Peyer's patch (tissue), 4 donors: ENCODE results near the gene ZNF831.

Experiments
- POLR2A ChIP-seq, 2 donors: fragments of 450-650 bp; IDR thresholded peaks; one replicate each; pipeline ENCODE4 v1.5.1; 2017; ENCODE audit warnings: antibody characterized with exemption in 2 of 2, mild to moderate bottlenecking in 2 of 2, moderate library complexity in 2 of 2
- TF ChIP-seq, protein P1 (sequence below), 6 experiments: fragments of 450-650 bp in 4 of 6; fragments of 200-600 bp in 2 of 6; sonication (generic) in 1 of 6; IDR thresholded peaks; one replicate each; pipeline ENCODE4 v1.5.1; 2017 to 2019; ENCODE audit warnings: antibody characterized with exemption in 6 of 6, mild to moderate bottlenecking in 3 of 6, moderate library complexity in 1 of 6

DNA sequence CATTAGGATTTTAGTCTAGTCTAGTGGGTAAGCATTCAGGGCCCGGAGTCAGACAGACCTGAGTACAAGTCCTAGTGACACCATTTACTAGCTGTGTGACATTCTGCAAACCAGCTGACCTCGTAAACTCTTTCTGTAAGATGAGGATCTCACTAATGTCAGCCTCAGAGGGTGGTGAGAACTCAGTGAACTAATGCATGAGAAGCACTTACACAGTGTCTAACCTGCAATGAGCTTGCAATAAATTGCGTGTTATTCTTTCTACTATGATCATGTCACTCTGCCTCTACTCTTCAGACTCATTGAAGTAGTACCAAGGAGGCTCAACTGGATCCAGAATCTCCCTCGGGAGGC lies 41.1 kb upstream of the ZNF831 start:
- TF ChIP-seq, protein P1, sequence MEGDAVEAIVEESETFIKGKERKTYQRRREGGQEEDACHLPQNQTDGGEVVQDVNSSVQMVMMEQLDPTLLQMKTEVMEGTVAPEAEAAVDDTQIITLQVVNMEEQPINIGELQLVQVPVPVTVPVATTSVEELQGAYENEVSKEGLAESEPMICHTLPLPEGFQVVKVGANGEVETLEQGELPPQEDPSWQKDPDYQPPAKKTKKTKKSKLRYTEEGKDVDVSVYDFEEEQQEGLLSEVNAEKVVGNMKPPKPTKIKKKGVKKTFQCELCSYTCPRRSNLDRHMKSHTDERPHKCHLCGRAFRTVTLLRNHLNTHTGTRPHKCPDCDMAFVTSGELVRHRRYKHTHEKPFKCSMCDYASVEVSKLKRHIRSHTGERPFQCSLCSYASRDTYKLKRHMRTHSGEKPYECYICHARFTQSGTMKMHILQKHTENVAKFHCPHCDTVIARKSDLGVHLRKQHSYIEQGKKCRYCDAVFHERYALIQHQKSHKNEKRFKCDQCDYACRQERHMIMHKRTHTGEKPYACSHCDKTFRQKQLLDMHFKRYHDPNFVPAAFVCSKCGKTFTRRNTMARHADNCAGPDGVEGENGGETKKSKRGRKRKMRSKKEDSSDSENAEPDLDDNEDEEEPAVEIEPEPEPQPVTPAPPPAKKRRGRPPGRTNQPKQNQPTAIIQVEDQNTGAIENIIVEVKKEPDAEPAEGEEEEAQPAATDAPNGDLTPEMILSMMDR (IDR thresholded peaks at IDR 0.05) = no peak
- no peak for TF ChIP-seq POLR2A (IDR thresholded peaks at IDR 0.05)
